Neural cell (in vitro differentiated cells): ENCODE measurements around the gene AXL.

Experiments
- CTCF ChIP-seq: fragments of 450-650 bp; IDR thresholded peaks from 2 replicates; pipeline ENCODE4 v1.5.1; 2014; ENCODE audit warnings: antibody characterized with exemption, mild to moderate bottlenecking, moderate library complexity; ENCODE audit not compliant: poor library complexity, severe bottlenecking
- EP300 ChIP-seq: fragments of 450-650 bp; conservative IDR thresholded peaks from 2 replicates; pipeline ENCODE4 v1.6.1; 2014; ENCODE audit warnings: antibody characterized with exemption, mild to moderate bottlenecking, moderate library complexity; ENCODE audit not compliant: poor library complexity, severe bottlenecking
- EZH2 ChIP-seq: fragments of 200-600, 300-800 bp; shearing (Covaris generic), sonication (generic); IDR thresholded peaks from 2 replicates; pipeline ENCODE4 v1.6.1; 2014; ENCODE audit warnings: antibody characterized with exemption, low read length, borderline replicate concordance, mild to moderate bottlenecking; ENCODE audit not compliant: insufficient read depth, poor library complexity, severe bottlenecking
- POLR2AphosphoS5 ChIP-seq: IDR thresholded peaks from 2 replicates; pipeline ENCODE4 v1.6.1; 2012
- REST ChIP-seq: IDR thresholded peaks from 2 replicates; pipeline ENCODE4 v1.6.1; 2012; ENCODE audit warnings: borderline replicate concordance
- TAF1 ChIP-seq: IDR thresholded peaks from 2 replicates; pipeline ENCODE4 v1.6.1; 2012; ENCODE audit warnings: low read depth

GRCh38 chr19:41253660-41254059 is 34.6 kb downstream of the AXL start:
- no peak for TF ChIP-seq CTCF
- no peak for TF ChIP-seq EP300
- TF ChIP-seq EZH2 = no peak
- no peak for TF ChIP-seq POLR2AphosphoS5
- TF ChIP-seq REST = no peak
- no peak for TF ChIP-seq TAF1
